ENCODE results near the gene C4B. TPM values are rescaled to one million over a fixed set of nuclear protein-coding genes. Genes with fewer than 3 reads are reported as not detected.
"Not testable (repeated sequence)": the region's sequence is repeated elsewhere in the genome, so short reads cannot be mapped to it uniquely, and the experiment has no call there.

The C4B gene
- polyA plus RNA-seq, 5 donors, result 6.0 to 20.5 (median 8.7) TPM

GRCh38 chr6:32029553-32029952 lies 15.0 kb downstream of the C4B start:
- not testable (repeated sequence) for DNase-seq

GRCh38 chr6:32035283-32036013 lies 20.9 kb downstream of the C4B start:
- DNase-seq, result not testable (repeated sequence)

- DNase-seq, result not testable (repeated sequence)
Measured at GRCh38 chr6:32037136-32037535, 22.5 kb downstream of the C4B start.

- DNase-seq, result not testable (repeated sequence)
Measured at GRCh38 chr6:32037598-32038524, 23.3 kb downstream of the C4B start, which contains the start of gene CYP21A2. Gene CYP21A2 (plus strand): TSS chr6:32038415. CDS start chr6:32038423, 8 bp downstream.

GRCh38 chr6:32038878-32039277 lies 24.3 kb downstream of the C4B start:
- not testable (repeated sequence) for DNase-seq

GRCh38 chr6:32039321-32040274 lies 25.0 kb downstream of the C4B start:
- DNase-seq, result not testable (repeated sequence)

GRCh38 chr6:32040299-32041049 lies 25.9 kb downstream of the C4B start:
- DNase-seq, result not testable (repeated sequence)

GRCh38 chr6:32041050-32041321 lies 26.4 kb downstream of the C4B start:
- DNase-seq, result not testable (repeated sequence)

GRCh38 chr6:32041385-32041784 lies 26.8 kb downstream of the C4B start:
- DNase-seq, result not testable (repeated sequence)

GRCh38 chr6:32042276-32042675 lies 27.7 kb downstream of the C4B start:
- DNase-seq, result not testable (repeated sequence)

GRCh38 chr6:32043589-32044380 lies 29.2 kb downstream of the C4B start:
- not testable (repeated sequence) for DNase-seq

- not testable (repeated sequence) for DNase-seq
Measured at GRCh38 chr6:32044916-32045315, 30.3 kb downstream of the C4B start.

- peak; percentile 10 to 17 for DNase-seq
Measured at GRCh38 chr6:32045811-32046449, 31.3 kb downstream of the C4B start.

- peak; percentile 43 to 66 for DNase-seq
Measured at GRCh38 chr6:32046450-32047083, 32.0 kb downstream of the C4B start.

- peak in 1 of 2 donors; percentile 15 for DNase-seq
Measured at GRCh38 chr6:32047084-32047478, 32.5 kb downstream of the C4B start.

GRCh38 chr6:32047539-32047854 lies 32.9 kb downstream of the C4B start:
- no peak for DNase-seq

- peak in 1 of 2 donors; percentile 34 for DNase-seq
Measured at GRCh38 chr6:32047855-32048766, 33.5 kb downstream of the C4B start.

- DNase-seq, result not testable (repeated sequence)
Measured at GRCh38 chr6:32049149-32049548, 34.6 kb downstream of the C4B start.
